ENCODE results near the gene SF3B6.
"Not testable (repeated sequence)": the region's sequence is repeated elsewhere in the genome, so short reads cannot be mapped to it uniquely, and the experiment has no call there.

SF3B6 gene

GRCh38 chr2:24046930-24047702 is 29.0 kb downstream of the SF3B6 start, which contains the start of gene WDCP:
Gene WDCP (minus strand): TSS chr2:24047391. CDS start chr2:24039494, 7,897 bp downstream.
- H3K4me3 ChIP-seq (ENCODE audit: low read depth, low read length), result peak within 1 kb of the TSS; percentile 94
- no peak for TF ChIP-seq CTCF (IDR thresholded peaks at IDR 0.05; ENCODE audit: low read depth, low read length)
- peaks cover 8% of the 10 kb centered on the region for H3K36me3 ChIP-seq
- H3K27me3 ChIP-seq (ENCODE audit: insufficient read depth, low read depth, severe bottlenecking), result no peaks in the 10 kb centered on the region
- peak within 1 kb of the TSS; percentile 76 for H3K27ac ChIP-seq
- DNase-seq, result peak; percentile 99
- peaks cover 4% of the 10 kb centered on the region for H3K9me3 ChIP-seq (ENCODE audit: severe bottlenecking)

GRCh38 chr2:24046599-24046929 is 29.6 kb downstream of the SF3B6 start:
- no peak for TF ChIP-seq CTCF (IDR thresholded peaks at IDR 0.05; ENCODE audit: low read depth, low read length)
- DNase-seq, result no peak
- Histone ChIP-seq H3K4me3 (ENCODE audit: low read depth, low read length) (peak overlapping the region; percentile 94), H3K27me3 (ENCODE audit: insufficient read depth, low read depth, severe bottlenecking) (no peaks in the 10 kb centered on the region), H3K36me3 (peaks cover 11% of the 10 kb centered on the region), H3K27ac (peak overlapping the region; percentile 76), H3K9me3 (ENCODE audit: severe bottlenecking) (peaks cover 4% of the 10 kb centered on the region)

- no peak for DNase-seq
- Histone ChIP-seq H3K36me3 (peaks cover 11% of the 10 kb centered on the region), H3K9me3 (ENCODE audit: severe bottlenecking) (peaks cover 4% of the 10 kb centered on the region), H3K4me3 (ENCODE audit: low read depth, low read length) (peak overlapping the region; percentile 94), H3K27ac (no peak overlapping the region), H3K27me3 (ENCODE audit: insufficient read depth, low read depth, severe bottlenecking) (no peaks in the 10 kb centered on the region)
- no peak for TF ChIP-seq CTCF (IDR thresholded peaks at IDR 0.05; ENCODE audit: low read depth, low read length)
Observed at GRCh38 chr2:24045511-24046508, 30.3 kb downstream of the SF3B6 start.

GRCh38 chr2:24043133-24043532 is 33.0 kb downstream of the SF3B6 start:
- DNase-seq; H3K4me3 ChIP-seq (ENCODE audit: low read depth, low read length); H3K27me3 ChIP-seq (ENCODE audit: insufficient read depth, low read depth, severe bottlenecking); H3K9me3 ChIP-seq (ENCODE audit: severe bottlenecking): not testable (repeated sequence)
- H3K36me3 ChIP-seq, result peaks cover 28% of the 10 kb centered on the region
- H3K27ac ChIP-seq, result peak overlapping the region; percentile 58

GRCh38 chr2:24040511-24040910 is 35.6 kb downstream of the SF3B6 start:
- Histone ChIP-seq H3K9me3 (ENCODE audit: severe bottlenecking) (peaks cover 4% of the 10 kb centered on the region), H3K27ac (no peak overlapping the region), H3K27me3 (ENCODE audit: insufficient read depth, low read depth, severe bottlenecking) (no peaks in the 10 kb centered on the region), H3K4me3 (ENCODE audit: low read depth, low read length) (no peak overlapping the region), H3K36me3 (peaks cover 51% of the 10 kb centered on the region)
- DNase-seq, result no peak
- no peak for TF ChIP-seq CTCF (IDR thresholded peaks at IDR 0.05; ENCODE audit: low read depth, low read length)

Data from WERI-Rb-1 (cell line).